ENCODE results near the gene BARX1. TPM values are rescaled to one million over a fixed set of nuclear protein-coding genes. Genes with fewer than 3 reads are reported as not detected.

BARX1 gene
- total and polyA plus RNA-seq, 10 of the 15 experiments (the other 5 are each of a cell fraction or from before 2014, with no cell fraction given) = not detected

GRCh38 chr9:93942161-93942560 is 13.0 kb downstream of the BARX1 start:
- H3K9ac ChIP-seq (ENCODE audit: control insufficient read depth, insufficient read depth, low read length) = no peak overlapping the region
- ChIA-PET SMC1A (ENCODE audit: uncharacterized antibody, unreplicated experiment) (no interaction called here), POLR2A (no interaction called here), CTCF (no interaction called here), RAD21 (ENCODE audit: unreplicated experiment) (no interaction called here)
- TF ChIP-seq SIX5 (IDR thresholded peaks at IDR 0.05; ENCODE audit: low read depth, low read length, severe bottlenecking) (no peak), NKRF (conservative IDR thresholded peaks at IDR 0.05) (no peak), RAD21 (IDR thresholded peaks at IDR 0.05; ENCODE audit: insufficient read depth, low read depth, low read length) (no peak), CUX1 (IDR thresholded peaks at IDR 0.05; ENCODE audit: insufficient replicate concordance, low read depth, low read length) (no peak), SMC3 (IDR thresholded peaks at IDR 0.05; ENCODE audit: borderline replicate concordance, low read length) (no peak), MYB (IDR thresholded peaks at IDR 0.05; ENCODE audit: borderline replicate concordance, low read depth, low read length) (no peak), ZNF207 (IDR thresholded peaks at IDR 0.05; ENCODE audit: borderline replicate concordance) (no peak), HDAC6 (IDR thresholded peaks at IDR 0.05; ENCODE audit: unreplicated experiment) (no peak), NFIC (IDR thresholded peaks at IDR 0.05; ENCODE audit: low read depth, low read length) (no peak), MTA2 (IDR thresholded peaks at IDR 0.05; ENCODE audit: low read depth) (no peak)
- DNase-seq (ENCODE audit: low read depth, low spot score) (no peak), ATAC-seq (no peak), FAIRE-seq (no peak)
- intact Hi-C loops (cut with micrococcal nuclease; ENCODE audit: unreplicated experiment) (no loop called here), in situ Hi-C loops (cut with MboI) (no loop called here)
- no peak overlapping the region for H3K4me3 ChIP-seq
- 21% methylated on average over 6 of the region's 7 CpGs for WGBS (ENCODE audit: insufficient coverage, insufficient replicate concordance, low lambda C conversion rate, missing lambda C conversion rate)
- no peak overlapping the region for H2AFZ ChIP-seq (ENCODE audit: control insufficient read depth, low read depth, low read length)
- H3K9me3 ChIP-seq (replicated peaks; ENCODE audit: control insufficient read depth, insufficient read depth, low read length) = no peaks in the 10 kb centered on the region
- no peaks in the 10 kb centered on the region for H3K79me2 ChIP-seq (ENCODE audit: control insufficient read depth, insufficient read depth, low read length)
- H4K20me1 ChIP-seq (ENCODE audit: control insufficient read depth, insufficient read depth) = no peaks in the 10 kb centered on the region
- peaks cover 3 to 11% of the 10 kb centered on the region in 2 experiments for H3K27me3 ChIP-seq (replicated peaks in 1 of 2; ENCODE audit: control insufficient read depth in 2 of 2, insufficient read depth in 2 of 2, low read length in 1 of 2)
- no peak overlapping the region for H3K4me2 ChIP-seq (ENCODE audit: control insufficient read depth, insufficient read depth)
- no peaks in the 10 kb centered on the region for H3K4me1 ChIP-seq (ENCODE audit: control insufficient read depth, insufficient read depth, low read length)
- no peak overlapping the region for H3K27ac ChIP-seq (ENCODE audit: control insufficient read depth, insufficient read depth)
- no TSS peak for BruUV-seq (replicated peaks)
- no peaks in the 10 kb centered on the region for H3K36me3 ChIP-seq (ENCODE audit: control insufficient read depth in 2 of 2, insufficient read depth in 2 of 2, low read length in 1 of 2)
